Smooth muscle cell (in vitro differentiated cells): ENCODE data around the gene C22orf39. TPM values are rescaled to one million over a fixed set of nuclear protein-coding genes. Genes with fewer than 3 reads are reported as not detected.
"Not testable (repeated sequence)": the region's sequence is repeated elsewhere in the genome, so short reads cannot be mapped to it uniquely, and the experiment has no call there.

ENCODE experiments used
- DNase-seq: peaks from one replicate; lab custom pipeline; 2025; ENCODE audit not compliant: unreplicated experiment; lab: John Stamatoyannopoulos, UW
- H2AFZ ChIP-seq: fragments of 200-600 bp; sonication (generic); 2 replicates; pipeline ENCODE4 v1.6.0; 2016; ENCODE audit warnings: antibody characterized with exemption, low read depth, mild to moderate bottlenecking
- H3F3A ChIP-seq: fragments of 200-600 bp; sonication (generic); 2 replicates; pipeline ENCODE4 v1.6.0; 2017; ENCODE audit warnings: antibody characterized with exemption, low read depth
- H3K27ac ChIP-seq: fragments of 200-600 bp; sonication (generic); 2 replicates; pipeline ENCODE4 v1.5.1; 2016; ENCODE audit warnings: low read depth, mild to moderate bottlenecking
- H3K27me3 ChIP-seq: fragments of 200-600 bp; sonication (generic); 2 replicates; pipeline ENCODE4 v1.6.1; 2016; ENCODE audit warnings: low read depth, mild to moderate bottlenecking
- H3K36me3 ChIP-seq: fragments of 200-600 bp; sonication (generic); 2 replicates; pipeline ENCODE4 v1.5.1; 2016; ENCODE audit warnings: low read depth
- H3K4me1 ChIP-seq: fragments of 200-600 bp; sonication (generic); 2 replicates; pipeline ENCODE4 v1.5.1; 2016; ENCODE audit warnings: low read depth
- H3K4me2 ChIP-seq: fragments of 200-600 bp; sonication (generic); 2 replicates; pipeline ENCODE4 v1.6.0; 2016; ENCODE audit warnings: mild to moderate bottlenecking
- H3K4me3 ChIP-seq: fragments of 200-600 bp; sonication (generic); 2 replicates; pipeline ENCODE4 v1.5.1; 2016; ENCODE audit warnings: mild to moderate bottlenecking
- H3K79me2 ChIP-seq: fragments of 200-600 bp; sonication (generic); 2 replicates; pipeline ENCODE4 v1.6.0; 2016; ENCODE audit warnings: low read depth, mild to moderate bottlenecking
- H3K9ac ChIP-seq: fragments of 200-600 bp; sonication (generic); 2 replicates; pipeline ENCODE4 v1.6.0; 2016; ENCODE audit warnings: low read depth
- H3K9me3 ChIP-seq: fragments of 200-600 bp; sonication (generic); replicated peaks from 2 replicates; pipeline ENCODE4 v1.5.1; 2016; ENCODE audit warnings: low read depth
- H4K20me1 ChIP-seq: fragments of 200-600 bp; sonication (generic); 2 replicates; pipeline ENCODE4 v1.6.0; 2016; ENCODE audit warnings: low read depth
- WGBS: methylation state at CpG from one replicate; pipeline ENCODE4 v1.1.7; 2016; ENCODE audit warnings: low lambda C conversion rate; 5-methylcytosine and 5-hydroxymethylcytosine counted together
- polyA plus RNA-seq: library from polyadenylated mRNA; unstranded; fragments of >200 nt; fragmentation: Nextera tagmentation; extraction: Ambion mirVana; gene quantifications from 2 replicates; pipeline ENCODE4 v1.2.1, GENCODE V29; 2016
- total RNA-seq: library from RNA; depleted of rRNA; stranded (reverse); fragments of >200 nt; gene quantifications from 2 replicates; pipeline ENCODE4 v1.2.3, GENCODE V29; 2014
- TF ChIP-seq, protein P1 (sequence below): fragments of 200-600 bp; sonication (generic); IDR thresholded peaks from 2 replicates; pipeline ENCODE4 v1.5.1; 2017; ENCODE audit warnings: borderline replicate concordance, mild to moderate bottlenecking, antibody characterized with exemption; ENCODE audit not compliant: insufficient read depth, poor library complexity, severe bottlenecking

C22orf39 gene
- total and polyA plus RNA-seq, 2 experiments from 2014 or later = 16.5 to 29.5 TPM

DNA sequence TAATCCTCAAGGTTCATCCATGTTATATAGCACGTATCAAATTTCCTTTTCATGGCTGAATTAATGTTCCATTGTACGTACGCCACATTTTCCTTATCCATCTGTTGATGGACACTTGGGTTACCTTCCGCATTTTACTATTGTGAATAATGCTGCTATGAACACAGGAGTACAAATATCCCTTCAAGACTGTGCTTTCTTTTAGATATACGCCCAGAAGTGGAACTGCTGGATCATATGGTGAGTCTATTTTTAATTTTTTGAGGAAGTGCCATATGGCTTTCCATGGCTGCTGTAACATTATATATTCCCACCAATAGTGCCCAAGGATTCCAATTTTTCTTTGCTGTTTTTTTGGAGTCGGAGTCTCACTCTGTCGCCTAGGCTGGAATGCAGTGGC lies 9.2 kb downstream of the C22orf39 start:
- 97% methylated on average over 7 of the region's 7 CpGs for WGBS
- peaks cover 26% of the 10 kb centered on the region for H3K79me2 ChIP-seq
- H3K4me1 ChIP-seq = no peaks in the 10 kb centered on the region
- TF ChIP-seq, protein P1, sequence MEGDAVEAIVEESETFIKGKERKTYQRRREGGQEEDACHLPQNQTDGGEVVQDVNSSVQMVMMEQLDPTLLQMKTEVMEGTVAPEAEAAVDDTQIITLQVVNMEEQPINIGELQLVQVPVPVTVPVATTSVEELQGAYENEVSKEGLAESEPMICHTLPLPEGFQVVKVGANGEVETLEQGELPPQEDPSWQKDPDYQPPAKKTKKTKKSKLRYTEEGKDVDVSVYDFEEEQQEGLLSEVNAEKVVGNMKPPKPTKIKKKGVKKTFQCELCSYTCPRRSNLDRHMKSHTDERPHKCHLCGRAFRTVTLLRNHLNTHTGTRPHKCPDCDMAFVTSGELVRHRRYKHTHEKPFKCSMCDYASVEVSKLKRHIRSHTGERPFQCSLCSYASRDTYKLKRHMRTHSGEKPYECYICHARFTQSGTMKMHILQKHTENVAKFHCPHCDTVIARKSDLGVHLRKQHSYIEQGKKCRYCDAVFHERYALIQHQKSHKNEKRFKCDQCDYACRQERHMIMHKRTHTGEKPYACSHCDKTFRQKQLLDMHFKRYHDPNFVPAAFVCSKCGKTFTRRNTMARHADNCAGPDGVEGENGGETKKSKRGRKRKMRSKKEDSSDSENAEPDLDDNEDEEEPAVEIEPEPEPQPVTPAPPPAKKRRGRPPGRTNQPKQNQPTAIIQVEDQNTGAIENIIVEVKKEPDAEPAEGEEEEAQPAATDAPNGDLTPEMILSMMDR = no peak
- no peak for DNase-seq
- H3K9me3 ChIP-seq = no peaks in the 10 kb centered on the region
- no peak overlapping the region for H3K27ac ChIP-seq
- H3K9ac ChIP-seq = no peak overlapping the region
- H4K20me1 ChIP-seq = peaks cover 17% of the 10 kb centered on the region
- no peak overlapping the region for H3K4me2 ChIP-seq
- no peaks in the 10 kb centered on the region for H3F3A ChIP-seq
- no peaks in the 10 kb centered on the region for H3K27me3 ChIP-seq
- H3K4me3 ChIP-seq = no peak overlapping the region
- H3K36me3 ChIP-seq = no peaks in the 10 kb centered on the region
- H2AFZ ChIP-seq = no peak overlapping the region

DNA sequence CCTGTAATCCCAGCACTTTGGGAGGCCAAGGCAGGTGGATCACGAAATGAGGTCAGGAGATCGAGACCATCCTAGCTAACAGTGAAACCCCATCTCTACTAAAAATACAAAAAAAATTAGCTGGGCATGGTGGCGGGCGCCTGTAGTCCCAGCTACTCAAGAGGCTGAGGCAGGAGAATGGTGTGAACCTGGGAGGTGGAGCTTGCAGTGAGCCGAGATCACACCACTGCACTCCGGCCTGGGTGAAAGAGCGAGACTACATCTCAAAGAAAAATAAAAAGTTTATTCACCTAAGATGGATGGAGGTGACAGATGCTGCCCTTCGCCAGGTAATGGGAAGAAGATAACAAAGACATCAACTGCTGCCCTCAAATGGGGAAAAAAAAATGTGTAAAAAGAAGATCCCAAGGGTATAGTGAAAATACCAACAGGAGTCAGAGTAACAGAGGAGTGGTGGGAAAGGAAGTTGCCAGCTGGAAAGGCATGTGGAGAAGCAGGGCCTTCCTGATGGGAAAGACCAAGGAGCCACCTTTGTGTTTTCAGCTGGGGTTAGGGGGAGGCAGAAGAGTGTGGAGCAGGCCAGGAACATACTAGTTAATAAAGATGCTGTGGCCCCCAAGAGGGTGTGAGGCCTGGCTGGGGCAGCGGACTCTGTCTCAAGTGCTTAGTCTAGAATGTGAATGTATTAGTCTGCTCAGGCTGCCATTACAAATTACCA lies 10.9 kb downstream of the C22orf39 start:
- 97% methylated on average over 9 of the region's 9 CpGs for WGBS
- H3K4me2 ChIP-seq, H3K27ac ChIP-seq: not testable (repeated sequence)

DNA sequence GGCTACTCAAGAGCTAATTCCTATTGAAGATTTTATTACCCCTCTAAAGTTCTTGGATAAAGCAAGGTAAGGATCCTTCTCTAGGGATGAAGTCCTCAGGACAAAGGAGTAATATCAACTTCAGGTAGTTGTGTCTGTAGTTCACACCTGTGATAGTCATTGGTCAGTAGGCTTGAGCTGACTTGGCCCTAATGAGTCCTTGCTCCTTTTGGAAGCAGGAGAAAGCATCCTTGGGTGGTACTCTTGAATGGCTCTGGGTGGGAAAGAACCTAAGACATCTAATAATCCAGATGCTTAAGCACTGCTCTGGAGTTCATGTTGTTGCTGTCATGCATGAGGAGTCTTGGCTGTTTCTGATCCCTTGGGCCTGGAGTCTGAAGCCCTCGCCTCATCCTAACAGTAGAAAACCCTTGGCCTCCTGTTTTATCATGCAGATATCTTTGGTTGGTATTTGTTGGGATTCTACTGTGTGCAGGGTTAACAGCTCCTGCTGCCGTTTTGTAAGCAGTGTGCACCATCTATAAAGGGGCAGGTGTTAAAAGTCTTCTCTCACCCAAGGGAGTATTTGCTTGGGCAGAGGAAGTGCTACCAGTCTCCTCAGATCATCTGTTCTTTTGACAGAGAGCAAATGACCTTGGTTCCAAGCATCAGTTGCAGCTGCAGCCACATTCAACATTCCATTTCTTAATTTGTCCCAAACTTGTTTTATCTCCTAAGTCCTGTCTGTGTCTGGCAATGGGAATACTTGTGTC lies 12.5 kb downstream of the C22orf39 start:
- no peaks in the 10 kb centered on the region for H4K20me1 ChIP-seq
- H3K27me3 ChIP-seq = no peaks in the 10 kb centered on the region
- no peaks in the 10 kb centered on the region for H3K9me3 ChIP-seq
- peaks cover 9% of the 10 kb centered on the region for H3K4me1 ChIP-seq
- no peak overlapping the region for H3K4me2 ChIP-seq
- H3K9ac ChIP-seq = no peak overlapping the region
- TF ChIP-seq, protein P1 = no peak
- H2AFZ ChIP-seq = no peak overlapping the region
- H3K79me2 ChIP-seq = peaks cover 25% of the 10 kb centered on the region
- H3K27ac ChIP-seq = no peak overlapping the region
- no peak overlapping the region for H3K4me3 ChIP-seq
- WGBS = 98% methylated on average over 2 of the region's 2 CpGs
- DNase-seq = no peak
- no peaks in the 10 kb centered on the region for H3K36me3 ChIP-seq
- H3F3A ChIP-seq = peaks cover 4% of the 10 kb centered on the region

More for the DNA sequence above, 10.9 kb downstream of the C22orf39 start:
- not testable (repeated sequence) for H3K9ac ChIP-seq, H4K20me1 ChIP-seq, H3K36me3 ChIP-seq, H2AFZ ChIP-seq, DNase-seq, H3K9me3 ChIP-seq, H3K27me3 ChIP-seq, H3K4me1 ChIP-seq, H3K4me3 ChIP-seq, H3F3A ChIP-seq
- H3K79me2 ChIP-seq = peaks cover 20% of the 10 kb centered on the region

DNA sequence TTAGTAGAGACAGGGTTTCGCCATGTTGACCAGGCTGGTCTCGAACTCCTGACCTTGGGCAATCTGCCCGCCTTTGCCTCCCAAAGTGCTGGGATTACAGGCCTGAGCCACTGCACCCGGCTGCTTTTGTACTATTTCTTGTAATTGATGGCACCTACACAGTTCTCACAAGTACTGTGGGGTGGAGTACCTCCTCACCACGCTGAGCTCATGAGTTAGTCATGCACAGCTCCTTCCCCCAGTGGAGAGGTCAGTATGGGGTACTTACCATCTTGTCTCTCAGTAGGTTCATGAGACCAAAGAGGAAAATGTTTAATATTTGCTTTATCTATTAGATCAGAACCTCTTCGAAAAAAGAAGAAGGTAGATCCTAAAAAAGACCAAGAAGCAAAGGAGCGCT lies 13.1 kb downstream of the C22orf39 start:
- no peak overlapping the region for H3K4me2 ChIP-seq
- no peak overlapping the region for H2AFZ ChIP-seq
- H3K4me3 ChIP-seq = no peak overlapping the region
- H3K9ac ChIP-seq = no peak overlapping the region
- H3K27ac ChIP-seq = no peak overlapping the region
- H4K20me1 ChIP-seq = peaks cover 1% of the 10 kb centered on the region
- DNase-seq = no peak
- no peaks in the 10 kb centered on the region for H3K9me3 ChIP-seq
- H3K27me3 ChIP-seq = no peaks in the 10 kb centered on the region
- peaks cover 11% of the 10 kb centered on the region for H3K4me1 ChIP-seq
- H3K36me3 ChIP-seq = no peaks in the 10 kb centered on the region
- WGBS = 98% methylated on average over 7 of the region's 7 CpGs
- H3F3A ChIP-seq = peaks cover 4% of the 10 kb centered on the region
- TF ChIP-seq, protein P1 = no peak
- peaks cover 31% of the 10 kb centered on the region for H3K79me2 ChIP-seq
